Pancreas (tissue), 10 donors: Measurements from ENCODE around the gene ADK. TPM values are rescaled to one million over a fixed set of nuclear protein-coding genes. Genes with fewer than 3 reads are reported as not detected.
A peak's percentile ranks its signal among the peaks of the same experiment; 100 is the strongest.

ENCODE experiments used
- ATAC-seq, 4 donors: fragments of 200-7000 bp; cut with Tn5 transposase; one replicate each; pipeline versions ENCODE4 v1.8.0 to v1.9.1; 2020; ENCODE audit warnings: mild to moderate bottlenecking in 4 of 4, moderate library complexity in 4 of 4
- DNase-seq, 6 donors: peaks; one replicate each; pipeline ENCODE4 v3.0.0-alpha.2; 2020
- FAIRE-seq: peaks from 2 replicates; lab custom pipeline; 2012; peaks lifted over from hg19 to GRCh38; lab: Jason Lieb, UNC
- H3K27ac ChIP-seq, 4 donors: fragments of 200-600 bp; sonication (generic); 1 replicate in 3 of 4; 2 replicates in 1 of 4; pipeline versions ENCODE4 v1.5.0 to v1.8.0; 2020
- H3K27me3 ChIP-seq, 4 donors: fragments of 200-600 bp; one replicate each; pipeline ENCODE4 v1.8.0; 2021
- H3K36me3 ChIP-seq, 3 donors: fragments of 200-600 bp; sonication (generic) in 1 of 3; one replicate each; pipeline versions ENCODE4 v1.5.0 to v1.8.0; 2020 to 2021
- H3K4me1 ChIP-seq, 3 donors: fragments of 200-600 bp; one replicate each; pipeline ENCODE4 v1.8.0; 2021
- H3K4me3 ChIP-seq, 4 donors: fragments of 200-600 bp; sonication (generic) in 2 of 4; one replicate each; pipeline versions ENCODE4 v1.5.0 to v1.8.0; 2020 to 2021
- H3K9me3 ChIP-seq, 4 donors: fragments of 200-600 bp; one replicate each; pipeline ENCODE4 v1.8.0; 2021
- CTCF ChIP-seq, 4 donors: fragments of 200-600 bp; sonication (generic) in 3 of 4; IDR thresholded peaks; one replicate each; pipeline versions ENCODE4 v1.5.0 to v1.8.0; 2021; ENCODE audit warnings: antibody characterized with exemption in 4 of 4
- WGBS, 2 donors: extraction: QIAGEN DNeasy Blood & Tissue Kit; methylation state at CpG; one replicate each; pipeline ENCODE4 v1.1.7; 2013; 5-methylcytosine and 5-hydroxymethylcytosine counted together
- intact Hi-C, 3 donors: fragments of 100-400 bp; cut with DNase I; formaldehyde crosslinking; loops; one replicate each; pipeline versions ENCODE4 v1.11.1 to v1.14.2; 2022
- polyA plus RNA-seq, 2 donors: library from polyadenylated mRNA; stranded (reverse); fragments of 200-250 nt; gene quantifications; one replicate each; pipeline ENCODE4 v1.2.3, GENCODE V29; 2013
- total RNA-seq, 6 donors: library from RNA; stranded (reverse); fragmentation: NEBNext Ultra II Directional in 4 of 6; extraction: Animal tissue kit (Norgen Biotek cat#: 25700) in 4 of 6; gene quantifications; one replicate each; pipeline versions ENCODE4 v1.2.1 to v1.2.4, GENCODE V29; 2021 to 2023
- donor health status: healthy with polysubstance abuse.
- donor health status: DM: no; HTN: no; CAD: no; lungs with moderate emphysema.
- donor health status: DM: no; HTN: no; CAD: no.
- donor health status: control.
- donor health status: control.
- donor health status: Bipolar disorder and iron deficiency.
- donor health status: DM: yes; HTN: yes; CAD: no.
- donor health status: DM: no; HTN: no; CAD: no.
- donor health status: DM: no; HTN: no; CAD: no.
- donor health status: DM: yes; HTN: yes; CAD: no.

The ADK gene
- total and polyA plus RNA-seq, 8 donors: 6.5 to 17.3 (median 13.4) TPM

GRCh38 chr10:74322141-74322540 lies 171.1 kb downstream of the ADK start:
- peaks cover 0 to 4% (median 0%) of the 10 kb centered on the region in 3 donors for H3K4me1 ChIP-seq
- no peaks in the 10 kb centered on the region for H3K36me3 ChIP-seq
- no peaks in the 10 kb centered on the region for H3K27me3 ChIP-seq
- intact Hi-C loops: no loop called here
- FAIRE-seq: no peak
- ATAC-seq: no peak
- 85 to 86% methylated on average over 4 of the region's 4 CpGs for WGBS, 2 donors
- TF ChIP-seq CTCF (IDR thresholded peaks at IDR 0.05): no peak
- no peak overlapping the region for H3K4me3 ChIP-seq
- H3K9me3 ChIP-seq: peaks cover 0 to 2% (median 0%) of the 10 kb centered on the region in 4 donors
- DNase-seq: no peak
- H3K27ac ChIP-seq: no peak overlapping the region

GRCh38 chr10:74322565-74322964 lies 171.5 kb downstream of the ADK start:
- peaks cover 0 to 4% (median 0%) of the 10 kb centered on the region in 3 donors for H3K4me1 ChIP-seq
- H3K27me3 ChIP-seq: no peaks in the 10 kb centered on the region
- FAIRE-seq (no peak), DNase-seq (no peak), ATAC-seq (no peak)
- H3K27ac ChIP-seq: no peak overlapping the region
- H3K36me3 ChIP-seq: no peaks in the 10 kb centered on the region
- H3K4me3 ChIP-seq: no peak overlapping the region
- peaks cover 0 to 2% (median 0%) of the 10 kb centered on the region in 4 donors for H3K9me3 ChIP-seq
- no peak for TF ChIP-seq CTCF (IDR thresholded peaks at IDR 0.05)
- intact Hi-C loops: no loop called here

- no peak for TF ChIP-seq CTCF (IDR thresholded peaks at IDR 0.05)
- ATAC-seq (peak in 1 of 4 donors; percentile 48), DNase-seq (no peak), FAIRE-seq (no peak)
- Histone ChIP-seq H3K36me3 (no peaks in the 10 kb centered on the region), H3K9me3 (no peaks in the 10 kb centered on the region), H3K27me3 (no peaks in the 10 kb centered on the region), H3K4me3 (no peak overlapping the region), H3K4me1 (no peaks in the 10 kb centered on the region), H3K27ac (no peak overlapping the region)
- 93 to 100% methylated on average over 2 of the region's 2 CpGs for WGBS, 2 donors
- intact Hi-C loops: loop anchor here in 1 of 3 donors (5.0 kb wide), 1 partner anchor 84 kb away; no protein-coding TSS in a partner anchor
These were observed 177.4 kb downstream of the ADK start for GRCh38 chr10:74328388-74328787.

- Histone ChIP-seq H3K36me3 (no peaks in the 10 kb centered on the region), H3K27ac (no peak overlapping the region), H3K4me1 (no peaks in the 10 kb centered on the region), H3K27me3 (no peaks in the 10 kb centered on the region), H3K9me3 (no peaks in the 10 kb centered on the region), H3K4me3 (no peak overlapping the region)
- ATAC-seq (no peak), DNase-seq (no peak), FAIRE-seq (no peak)
- TF ChIP-seq CTCF (IDR thresholded peaks at IDR 0.05): no peak
- 78 to 80% methylated on average over 2 of the region's 2 CpGs for WGBS, 2 donors
- intact Hi-C loops: loop anchor here in 1 of 3 donors (5.0 kb wide), 1 partner anchor 82 kb away; no protein-coding TSS in a partner anchor
These were observed 178.9 kb downstream of the ADK start for GRCh38 chr10:74329873-74330272.

- H3K4me3 ChIP-seq: no peak overlapping the region
- H3K4me1 ChIP-seq: no peaks in the 10 kb centered on the region
- DNase-seq (no peak), ATAC-seq (no peak), FAIRE-seq (no peak)
- intact Hi-C loops: no loop called here
- no peaks in the 10 kb centered on the region for H3K9me3 ChIP-seq
- no peak overlapping the region for H3K27ac ChIP-seq
- whole genome bisulfite sequencing, 2 donors: 99% methylated on average over 3 of the region's 3 CpGs
- no peaks in the 10 kb centered on the region for H3K27me3 ChIP-seq
- H3K36me3 ChIP-seq: no peaks in the 10 kb centered on the region
- no peak for TF ChIP-seq CTCF (IDR thresholded peaks at IDR 0.05)
These were observed 179.6 kb downstream of the ADK start for GRCh38 chr10:74330646-74331045.
